NCI-H146 treated with DMSO at 0.1 percent for 48 hours (cell line): ENCODE results near the gene IL6.

Source experiments
- DNase-seq: peaks from one replicate; lab custom pipeline; 2025; ENCODE audit not compliant: unreplicated experiment; lab: John Stamatoyannopoulos, UW

Gene IL6

DNA sequence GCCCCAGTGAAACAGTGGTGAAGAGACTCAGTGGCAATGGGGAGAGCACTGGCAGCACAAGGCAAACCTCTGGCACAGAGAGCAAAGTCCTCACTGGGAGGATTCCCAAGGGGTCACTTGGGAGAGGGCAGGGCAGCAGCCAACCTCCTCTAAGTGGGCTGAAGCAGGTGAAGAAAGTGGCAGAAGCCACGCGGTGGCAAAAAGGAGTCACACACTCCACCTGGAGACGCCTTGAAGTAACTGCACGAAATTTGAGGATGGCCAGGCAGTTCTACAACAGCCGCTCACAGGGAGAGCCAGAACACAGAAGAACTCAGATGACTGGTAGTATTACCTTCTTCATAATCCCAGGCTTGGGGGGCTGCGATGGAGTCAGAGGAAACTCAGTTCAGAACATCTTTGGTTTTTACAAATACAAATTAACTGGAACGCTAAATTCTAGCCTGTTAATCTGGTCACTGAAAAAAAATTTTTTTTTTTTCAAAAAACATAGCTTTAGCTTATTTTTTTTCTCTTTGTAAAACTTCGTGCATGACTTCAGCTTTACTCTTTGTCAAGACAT is 574 bp upstream of the IL6 start:
- peak; percentile 12 for DNase-seq

DNA sequence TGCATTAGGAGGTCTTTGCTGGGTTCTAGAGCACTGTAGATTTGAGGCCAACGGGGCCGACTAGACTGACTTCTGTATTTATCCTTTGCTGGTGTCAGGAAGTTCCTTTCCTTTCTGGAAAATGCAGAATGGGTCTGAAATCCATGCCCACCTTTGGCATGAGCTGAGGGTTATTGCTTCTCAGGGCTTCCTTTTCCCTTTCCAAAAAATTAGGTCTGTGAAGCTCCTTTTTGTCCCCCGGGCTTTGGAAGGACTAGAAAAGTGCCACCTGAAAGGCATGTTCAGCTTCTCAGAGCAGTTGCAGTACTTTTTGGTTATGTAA is 675 bp downstream of the IL6 start:
- DNase-seq, result no peak

DNA sequence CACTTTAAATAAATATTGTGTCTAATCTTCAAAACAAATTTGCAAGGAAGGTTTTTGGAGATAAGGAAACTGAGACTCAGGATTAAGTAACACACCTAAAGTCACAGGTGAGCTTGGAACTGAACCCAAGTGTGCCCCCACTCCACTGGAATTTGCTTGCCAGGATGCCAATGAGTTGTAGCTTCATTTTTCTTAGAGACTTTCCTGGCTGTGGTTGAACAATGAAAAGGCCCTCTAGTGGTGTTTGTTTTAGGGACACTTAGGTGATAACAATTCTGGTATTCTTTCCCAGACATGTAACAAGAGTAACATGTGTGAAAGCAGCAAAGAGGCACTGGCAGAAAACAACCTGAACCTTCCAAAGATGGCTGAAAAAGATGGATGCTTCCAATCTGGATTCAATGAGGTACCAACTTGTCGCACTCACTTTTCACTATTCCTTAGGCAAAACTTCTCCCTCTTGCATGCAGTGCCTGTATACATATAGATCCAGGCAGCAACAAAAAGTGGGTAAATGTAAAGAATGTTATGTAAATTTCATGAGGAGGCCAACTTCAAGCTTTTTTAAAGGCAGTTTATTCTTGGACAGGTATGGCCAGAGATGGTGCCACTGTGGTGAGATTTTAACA is 1.5 kb downstream of the IL6 start:
- DNase-seq, result no peak

DNA sequence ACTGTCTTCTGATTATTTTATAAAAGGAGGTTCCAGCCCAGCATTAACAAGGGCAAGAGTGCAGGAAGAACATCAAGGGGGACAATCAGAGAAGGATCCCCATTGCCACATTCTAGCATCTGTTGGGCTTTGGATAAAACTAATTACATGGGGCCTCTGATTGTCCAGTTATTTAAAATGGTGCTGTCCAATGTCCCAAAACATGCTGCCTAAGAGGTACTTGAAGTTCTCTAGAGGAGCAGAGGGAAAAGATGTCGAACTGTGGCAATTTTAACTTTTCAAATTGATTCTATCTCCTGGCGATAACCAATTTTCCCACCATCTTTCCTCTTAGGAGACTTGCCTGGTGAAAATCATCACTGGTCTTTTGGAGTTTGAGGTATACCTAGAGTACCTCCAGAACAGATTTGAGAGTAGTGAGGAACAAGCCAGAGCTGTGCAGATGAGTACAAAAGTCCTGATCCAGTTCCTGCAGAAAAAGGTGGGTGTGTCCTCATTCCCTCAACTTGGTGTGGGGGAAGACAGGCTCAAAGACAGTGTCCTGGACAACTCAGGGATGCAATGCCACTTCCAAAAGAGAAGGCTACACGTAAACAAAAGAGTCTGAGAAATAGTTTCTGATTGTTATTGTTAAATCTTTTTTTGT is 2.3 kb downstream of the IL6 start:
- DNase-seq, result no peak

DNA sequence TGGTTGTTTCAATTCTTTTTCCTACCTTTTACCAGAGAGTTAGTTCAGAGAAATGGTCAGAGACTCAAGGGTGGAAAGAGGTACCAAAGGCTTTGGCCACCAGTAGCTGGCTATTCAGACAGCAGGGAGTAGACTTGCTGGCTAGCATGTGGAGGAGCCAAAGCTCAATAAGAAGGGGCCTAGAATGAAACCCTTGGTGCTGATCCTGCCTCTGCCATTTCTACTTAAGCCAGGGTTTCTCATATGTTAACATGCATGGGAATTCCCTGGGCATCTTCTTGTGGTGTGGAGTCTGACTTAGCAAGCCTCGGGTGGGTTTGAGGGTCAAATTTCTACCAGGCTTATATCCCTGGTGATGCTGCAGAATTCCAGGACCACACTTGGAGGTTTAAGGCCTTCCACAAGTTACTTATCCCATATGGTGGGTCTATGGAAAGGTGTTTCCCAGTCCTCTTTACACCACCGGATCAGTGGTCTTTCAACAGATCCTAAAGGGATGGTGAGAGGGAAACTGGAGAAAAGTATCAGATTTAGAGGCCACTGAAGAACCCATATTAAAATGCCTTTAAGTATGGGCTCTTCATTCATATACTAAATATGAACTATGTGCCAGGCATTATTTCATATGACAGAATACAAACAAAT is 3.2 kb downstream of the IL6 start:
- DNase-seq, result no peak

DNA sequence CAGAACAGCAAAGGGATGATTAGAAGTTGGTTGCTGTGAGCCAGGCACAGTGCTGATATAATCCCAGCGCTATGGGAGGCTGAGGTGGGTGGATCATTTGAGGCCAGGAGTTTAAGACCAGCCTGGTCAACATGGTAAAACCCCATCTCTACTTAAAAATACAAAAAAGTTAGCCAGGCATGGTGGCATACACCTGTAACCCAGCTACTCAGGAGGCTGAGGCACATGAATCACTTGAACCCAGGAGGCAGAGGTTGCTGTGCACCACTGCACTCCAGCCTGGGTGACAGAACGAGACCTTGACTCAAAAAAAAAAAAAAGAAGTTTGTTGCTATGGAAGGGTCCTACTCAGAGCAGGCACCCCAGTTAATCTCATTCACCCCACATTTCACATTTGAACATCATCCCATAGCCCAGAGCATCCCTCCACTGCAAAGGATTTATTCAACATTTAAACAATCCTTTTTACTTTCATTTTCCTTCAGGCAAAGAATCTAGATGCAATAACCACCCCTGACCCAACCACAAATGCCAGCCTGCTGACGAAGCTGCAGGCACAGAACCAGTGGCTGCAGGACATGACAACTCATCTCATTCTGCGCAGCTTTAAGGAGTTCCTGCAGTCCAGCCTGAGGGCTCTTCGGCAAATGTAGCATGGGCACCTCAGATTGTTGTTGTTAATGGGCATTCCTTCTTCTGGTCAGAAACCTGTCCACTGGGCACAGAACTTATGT is 4.1 kb downstream of the IL6 start:
- no peak for DNase-seq

DNA sequence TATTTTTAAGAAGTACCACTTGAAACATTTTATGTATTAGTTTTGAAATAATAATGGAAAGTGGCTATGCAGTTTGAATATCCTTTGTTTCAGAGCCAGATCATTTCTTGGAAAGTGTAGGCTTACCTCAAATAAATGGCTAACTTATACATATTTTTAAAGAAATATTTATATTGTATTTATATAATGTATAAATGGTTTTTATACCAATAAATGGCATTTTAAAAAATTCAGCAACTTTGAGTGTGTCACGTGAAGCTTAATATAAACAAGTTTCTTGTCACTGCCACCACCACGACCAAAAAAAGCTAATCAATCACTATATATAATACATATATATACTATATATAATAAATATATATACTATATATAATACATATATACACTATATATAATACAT is 4.8 kb downstream of the IL6 start:
- DNase-seq, result no peak

DNA sequence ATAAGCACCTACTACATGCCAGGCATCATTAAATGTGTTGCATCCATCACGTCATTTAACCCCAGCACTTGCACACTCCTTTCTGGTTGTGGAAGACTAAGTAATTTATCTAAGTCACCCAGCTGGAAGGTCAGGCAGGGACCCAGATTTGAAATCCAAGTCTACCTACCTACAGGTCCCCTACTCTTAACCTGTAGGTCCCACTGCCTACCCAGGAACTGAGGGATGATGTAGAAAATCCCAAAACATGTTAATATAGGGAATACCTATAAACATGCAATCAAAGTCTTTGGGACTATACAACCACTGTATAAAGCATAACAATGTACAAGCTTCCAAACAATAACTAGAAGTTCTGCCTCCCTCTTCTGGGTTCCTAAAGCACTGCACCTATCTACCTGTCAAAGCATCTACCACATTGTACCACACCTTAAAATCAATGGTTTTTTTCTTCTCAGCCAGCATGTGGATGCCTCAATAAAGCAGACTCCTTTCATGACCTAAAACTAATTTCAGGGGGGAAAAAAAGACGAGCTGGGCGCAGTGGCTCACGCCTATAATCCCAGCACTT is 5.6 kb downstream of the IL6 start:
- DNase-seq, result peak; percentile 38

DNA sequence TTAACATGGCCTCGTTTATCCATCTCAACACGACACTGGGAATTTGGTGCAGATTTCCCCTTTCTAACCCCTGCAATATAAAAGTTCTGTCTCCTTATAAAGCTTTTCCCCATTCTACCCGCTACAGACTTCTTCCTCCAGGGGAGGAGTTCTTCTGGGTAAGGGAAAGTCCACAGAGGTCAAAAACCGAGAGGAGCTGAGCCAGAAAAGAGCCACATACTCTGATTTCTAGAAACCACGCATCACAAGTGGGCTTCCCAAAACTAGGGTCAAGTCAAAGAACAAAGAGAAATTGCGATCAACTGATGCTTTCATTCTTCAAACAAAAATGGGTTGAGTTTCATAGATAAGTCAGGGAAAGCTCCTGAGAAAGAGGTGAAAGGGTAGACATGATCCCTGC is 6.8 kb downstream of the IL6 start:
- DNase-seq, result no peak

DNA sequence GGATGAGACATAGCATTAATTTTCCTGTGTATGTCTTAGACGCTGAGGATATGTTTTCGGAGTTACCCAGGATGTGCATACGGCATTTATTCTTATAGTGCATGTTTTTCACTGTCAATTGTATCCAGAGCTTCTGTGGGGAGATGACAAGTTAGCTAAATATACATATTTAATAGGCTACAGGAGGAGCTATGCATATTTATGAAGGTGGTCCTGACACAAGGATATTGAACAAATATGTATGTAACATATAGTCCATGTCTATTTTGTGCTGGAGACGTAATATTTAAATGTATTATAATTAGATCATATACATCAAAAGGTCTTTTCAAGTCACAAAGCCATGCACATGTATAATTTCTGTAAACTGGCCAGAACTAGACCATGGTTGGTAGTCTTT is 16.0 kb downstream of the IL6 start:
- DNase-seq, result no peak

DNA sequence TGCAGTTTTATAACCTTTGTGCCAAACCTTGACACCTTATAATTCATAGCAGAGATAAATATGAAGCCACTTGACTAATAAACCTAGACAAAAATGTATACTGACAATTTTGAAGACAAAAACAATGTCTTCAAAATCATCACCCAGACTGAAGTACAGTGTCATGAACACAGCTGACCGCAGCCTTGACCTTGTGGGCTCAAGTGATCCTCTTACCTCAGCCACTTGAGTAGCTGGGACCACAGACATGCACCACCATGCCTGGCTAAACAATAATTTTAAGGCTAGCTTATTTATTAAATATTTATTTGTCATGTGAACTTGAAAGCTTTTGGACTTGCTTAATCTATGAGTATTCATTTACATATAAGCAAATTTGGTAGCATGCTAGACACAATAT is 24.3 kb downstream of the IL6 start:
- DNase-seq, result no peak

DNA sequence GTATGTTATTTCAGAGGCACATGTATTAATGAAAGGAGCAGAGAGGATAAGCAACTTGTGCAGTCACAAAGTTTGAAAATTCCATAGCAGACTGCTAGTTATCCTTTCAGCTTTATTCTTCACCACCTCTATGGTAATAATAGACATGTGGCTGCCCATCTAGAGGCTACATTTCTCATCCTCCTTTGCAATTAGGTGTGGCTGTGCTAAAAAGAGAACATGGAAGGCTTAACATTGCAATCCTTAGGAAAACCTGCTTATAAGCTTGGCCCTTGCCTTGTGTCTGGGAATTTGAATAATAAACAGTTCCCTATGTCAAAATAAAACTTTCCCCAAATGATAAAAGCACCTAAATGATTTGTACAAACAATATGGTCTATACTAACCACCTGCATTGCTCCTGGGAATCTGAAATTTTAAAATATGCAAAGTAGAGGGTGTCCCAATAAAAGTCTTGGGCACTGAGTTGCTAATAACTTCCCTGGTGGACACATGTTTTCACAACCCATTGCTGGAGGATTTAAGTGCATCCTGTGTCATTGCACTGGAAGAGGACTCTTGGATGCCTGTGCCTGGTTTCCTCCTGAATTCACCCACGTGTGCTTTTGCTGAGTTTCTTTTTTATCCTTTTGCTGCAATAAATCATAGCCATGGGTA is 30.5 kb downstream of the IL6 start:
- DNase-seq, result no peak

DNA sequence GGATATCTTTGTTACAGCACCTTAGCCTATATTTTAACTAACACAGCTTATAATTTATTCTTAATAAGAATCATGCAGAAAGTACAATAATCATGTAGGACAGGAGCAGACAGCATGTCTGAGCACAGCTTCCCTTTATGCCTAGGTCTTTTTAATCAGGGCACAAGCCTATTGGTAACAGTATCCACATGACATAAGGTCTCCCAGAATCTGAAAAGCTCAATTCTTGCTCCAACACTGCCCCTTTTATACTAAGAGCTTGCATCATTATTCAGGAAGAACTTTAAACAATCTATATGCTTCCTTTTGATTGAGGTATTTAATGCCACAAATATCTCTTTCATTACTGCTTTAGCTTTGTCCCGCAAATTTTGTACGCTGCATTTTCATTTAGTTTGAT is 31.6 kb downstream of the IL6 start:
- no peak for DNase-seq

DNA sequence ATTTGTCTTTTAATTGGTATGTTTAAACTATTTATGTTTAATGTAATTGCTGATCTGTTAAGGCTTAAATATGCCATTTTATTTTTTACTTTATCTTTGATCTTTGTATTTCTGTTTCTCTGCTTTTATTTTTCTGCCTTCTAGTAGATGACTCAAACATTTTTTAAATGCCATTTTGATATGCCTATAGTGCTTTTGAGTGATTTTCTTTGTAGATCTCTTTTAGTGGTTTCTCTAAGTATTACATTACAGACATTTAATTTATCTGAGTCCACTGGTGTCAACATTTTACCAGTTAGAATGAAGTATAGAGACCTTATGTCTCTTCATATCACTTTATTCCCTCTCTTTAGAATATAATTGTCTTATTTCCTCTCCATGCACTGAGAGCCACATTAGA is 32.7 kb downstream of the IL6 start:
- DNase-seq, result no peak

DNA sequence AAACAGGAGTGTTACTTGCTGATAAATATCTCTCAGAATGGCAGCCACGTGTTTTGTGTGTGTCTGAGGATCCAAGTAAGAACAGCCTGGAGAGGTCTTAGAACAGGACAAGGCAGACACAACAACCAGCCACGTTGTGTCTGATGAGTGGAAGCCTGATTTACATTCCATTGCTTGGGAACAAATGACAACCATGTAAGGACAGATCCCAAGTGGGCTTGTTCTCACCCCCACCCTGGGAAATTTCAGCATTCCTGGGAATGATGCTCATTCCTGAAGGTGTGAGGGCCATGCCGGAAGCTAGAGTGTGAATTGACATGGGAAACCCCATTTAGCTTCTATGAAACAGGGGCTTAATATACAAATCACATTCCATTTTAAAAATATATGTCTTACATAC is 35.9 kb downstream of the IL6 start:
- DNase-seq, result no peak

DNA sequence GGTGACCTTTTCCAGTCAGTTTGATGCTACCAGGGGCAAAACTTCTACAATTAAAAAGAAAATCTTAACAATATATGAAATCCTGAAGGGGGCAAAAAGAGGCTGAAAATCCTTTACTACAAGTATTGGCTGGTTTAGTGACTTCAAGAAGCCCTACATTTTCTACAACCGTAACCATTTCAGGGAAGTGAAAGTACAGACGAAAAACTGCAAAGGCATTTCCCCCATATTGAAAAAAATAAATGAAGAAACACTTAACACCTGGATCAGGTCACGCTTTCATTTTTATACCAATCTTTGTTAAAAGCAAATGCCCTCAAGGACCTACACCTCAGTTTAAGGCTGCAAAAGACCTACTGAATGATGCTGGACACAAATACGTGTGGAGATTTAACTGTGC is 38.6 kb downstream of the IL6 start:
- no peak for DNase-seq

DNA sequence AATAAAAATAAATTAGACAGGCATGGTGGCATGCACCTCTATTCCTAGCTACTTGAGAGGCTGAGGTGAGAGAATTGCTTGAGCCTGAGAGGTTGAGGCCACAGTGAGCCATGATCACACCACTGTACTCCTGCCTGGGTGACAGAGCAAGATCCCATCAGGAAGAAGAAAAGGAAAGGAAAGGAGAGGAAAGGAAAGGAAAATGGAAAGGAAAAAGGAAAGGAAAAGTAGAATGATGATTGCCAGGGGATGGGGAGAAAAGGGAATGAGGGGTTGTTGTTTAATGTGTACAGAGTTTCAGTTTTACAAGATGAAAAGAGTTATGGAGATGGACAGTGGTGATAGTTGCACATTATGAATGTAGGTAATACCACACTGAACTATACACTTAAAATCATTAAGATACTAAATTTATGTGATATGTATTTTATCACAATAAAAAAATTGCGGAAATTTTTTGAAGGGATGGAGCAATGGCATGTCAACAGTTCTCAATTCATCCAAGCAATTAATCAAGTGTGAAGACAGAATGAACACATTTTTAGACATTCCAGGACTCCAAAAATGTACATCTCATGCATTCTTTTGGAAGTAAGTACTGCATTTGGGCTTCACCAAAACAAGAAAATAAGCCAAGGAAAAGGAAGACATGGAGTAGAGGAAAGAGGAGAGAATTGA is 44.3 kb downstream of the IL6 start:
- DNase-seq, result no peak

DNA sequence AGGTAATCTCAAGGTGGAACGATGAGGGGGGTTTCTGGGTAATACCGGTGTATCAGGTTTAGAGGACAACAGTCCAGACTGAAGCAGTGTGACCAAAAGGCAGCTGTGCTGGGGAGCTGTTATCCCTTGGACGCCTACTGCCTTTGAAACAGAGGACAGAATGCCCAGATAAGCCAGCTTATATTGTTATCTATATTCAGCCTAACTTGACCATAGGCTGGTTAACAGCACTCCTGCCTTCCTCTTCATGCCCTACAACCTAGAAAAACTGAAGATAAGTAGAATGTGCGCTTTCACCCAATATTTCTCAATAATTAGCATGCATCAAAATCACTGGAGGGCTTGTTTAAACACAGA is 44.9 kb downstream of the IL6 start:
- no peak for DNase-seq

DNA sequence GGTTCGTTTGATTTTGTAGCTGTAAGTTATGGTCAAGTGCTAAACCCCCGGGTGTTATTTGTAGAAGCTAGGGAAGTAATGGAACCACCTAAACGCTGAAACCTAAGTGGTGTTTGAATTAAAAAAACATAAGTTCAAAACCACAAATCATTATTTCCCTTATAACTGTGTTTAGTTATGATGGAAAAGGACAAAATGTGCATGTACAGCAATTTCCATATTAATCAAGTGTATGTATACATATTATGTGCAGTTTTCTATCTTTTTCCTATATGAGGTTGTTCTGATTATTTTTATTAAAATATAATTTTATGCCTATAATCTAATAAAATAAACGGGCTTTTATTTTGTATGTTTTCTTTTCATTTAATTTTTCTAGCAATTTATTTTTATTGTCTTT is 45.9 kb downstream of the IL6 start:
- DNase-seq, result no peak

DNA sequence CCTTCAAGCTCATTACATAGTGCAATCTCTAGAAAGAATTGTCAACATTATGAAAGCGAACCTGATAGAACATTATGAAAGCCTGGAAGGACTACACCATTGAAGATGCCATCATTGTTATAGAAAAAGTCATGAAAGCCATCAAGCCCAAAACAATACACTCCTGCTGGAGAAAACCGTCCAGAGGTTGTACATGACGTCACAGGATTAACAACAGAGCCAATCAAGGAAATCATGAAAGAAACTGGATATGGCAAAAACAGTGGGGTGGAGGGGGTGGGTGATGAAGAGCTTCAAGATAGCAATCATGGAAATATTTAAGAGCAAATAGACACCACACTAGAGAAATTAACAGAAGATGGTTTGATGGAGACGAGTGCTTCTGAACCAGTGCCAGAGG is 50.0 kb downstream of the IL6 start:
- no peak for DNase-seq
